CD8-positive, alpha-beta memory T cell (primary cell): ENCODE measurements around the gene RETN. TPM values are rescaled to one million over a fixed set of nuclear protein-coding genes. Genes with fewer than 3 reads are reported as not detected.

Experiments
- CTCF ChIA-PET: fragments of 350-600 bp; sonication (Branson Sonifier 250); formaldehyde crosslinking; loops from one replicate; lab custom pipeline; 2021; ENCODE audit warnings: antibody characterized with exemption; lab: Charles Lee
- POLR2A ChIA-PET: fragments of 350-600 bp; sonication (Branson Sonifier 250); formaldehyde crosslinking; loops from one replicate; lab custom pipeline; 2021; ENCODE audit warnings: antibody characterized with exemption; lab: Charles Lee
- DNase-seq, 5 donors: peaks; one replicate each; pipeline versions ENCODE4 v3.0.0 to v3.0.0-alpha.2; 2020 to 2022; ENCODE audit warnings: mixed read lengths in 1 of 5
- H3K27ac ChIP-seq: one replicate; pipeline ENCODE4 v1.7.0; 2013; ENCODE audit warnings: low read depth, mild to moderate bottlenecking, low read length, moderate library complexity
- H3K27me3 ChIP-seq: 2 replicates; pipeline ENCODE4 v1.7.0; 2013; ENCODE audit warnings: low read length, mild to moderate bottlenecking; ENCODE audit not compliant: insufficient read depth, poor library complexity, severe bottlenecking
- H3K36me3 ChIP-seq: 2 replicates; pipeline ENCODE4 v1.7.0; 2013; ENCODE audit warnings: mild to moderate bottlenecking, low read length, moderate library complexity; ENCODE audit not compliant: insufficient read depth
- H3K4me1 ChIP-seq: 2 replicates; pipeline ENCODE4 v1.7.0; 2013; ENCODE audit warnings: mild to moderate bottlenecking, low read length, moderate library complexity; ENCODE audit not compliant: insufficient read depth
- H3K4me3 ChIP-seq: 2 replicates; pipeline ENCODE4 v1.7.0; 2013; ENCODE audit warnings: mild to moderate bottlenecking, low read length
- H3K9me3 ChIP-seq: 2 replicates; pipeline ENCODE4 v1.7.0; 2013; ENCODE audit warnings: mild to moderate bottlenecking, low read length
- H3K27ac Mint-ChIP-seq, 8 donors: one replicate each; pipeline ENCODE4 v1.8.0; 2020 to 2021; ENCODE audit warnings: mixed read lengths in 8 of 8, mild to moderate bottlenecking in 6 of 8, inconsistent platforms in 3 of 8, moderate library complexity in 3 of 8
- H3K27me3 Mint-ChIP-seq, 2 donors: one replicate each; pipeline ENCODE4 v1.8.0; 2020 to 2021; ENCODE audit warnings: mixed read lengths in 2 of 2, mild to moderate bottlenecking in 1 of 2, moderate library complexity in 1 of 2
- H3K36me3 Mint-ChIP-seq, 3 donors: one replicate each; pipeline ENCODE4 v1.8.0; 2020 to 2021; ENCODE audit warnings: mixed read lengths in 3 of 3, inconsistent platforms in 1 of 3, mild to moderate bottlenecking in 1 of 3
- H3K4me1 Mint-ChIP-seq, 3 donors: one replicate each; pipeline ENCODE4 v1.8.0; 2020 to 2021; ENCODE audit warnings: mixed read lengths in 3 of 3, inconsistent platforms in 1 of 3, mild to moderate bottlenecking in 1 of 3
- H3K4me3 Mint-ChIP-seq, 7 donors: one replicate each; pipeline ENCODE4 v1.8.0; 2020 to 2021; ENCODE audit warnings: mixed read lengths in 7 of 7, mild to moderate bottlenecking in 6 of 7, moderate library complexity in 4 of 7, inconsistent platforms in 2 of 7
- H3K9me3 Mint-ChIP-seq, 5 donors: one replicate each; pipeline ENCODE4 v1.8.0; 2020 to 2022; ENCODE audit warnings: mixed read lengths in 5 of 5, mild to moderate bottlenecking in 3 of 5, moderate library complexity in 2 of 5, inconsistent platforms in 1 of 5
- polyA plus RNA-seq: library from polyadenylated mRNA; unstranded; fragments of 300-500 nt; fragmentation: Illumina TruSeq; gene quantifications from one replicate; pipeline ENCODE4 v1.2.3, GENCODE V29; 2021
- total RNA-seq, 2 experiments: library from RNA; stranded (reverse); gene quantifications; one replicate each; pipeline ENCODE4 v1.2.3, GENCODE V29; 2021

RETN gene
- not detected for total RNA-seq
- polyA plus RNA-seq, result 1.2 TPM

GRCh38 chr19:7668842-7669241, at the start of gene RETN:
Gene RETN (plus strand): TSS chr19:7669049. CDS start chr19:7669327, 278 bp downstream.
- H3K27ac ChIP-seq, result no peak within 1 kb of the TSS
- Mint-ChIP-seq H3K36me3 (no peaks in the 10 kb centered on the region), H3K27me3 (peaks cover 25 to 41% of the 10 kb centered on the region in 2 donors), H3K4me3 (peak within 1 kb of the TSS in 1 of 7 donors; percentile 12), H3K9me3 (no peaks in the 10 kb centered on the region), H3K27ac (peak within 1 kb of the TSS in 2 of 8 donors; percentile 3 to 17), H3K4me1 (peaks cover 5 to 15% (median 8%) of the 10 kb centered on the region in 3 donors)
- H3K27me3 ChIP-seq, result no peaks in the 10 kb centered on the region
- DNase-seq, result no peak
- H3K36me3 ChIP-seq, result no peaks in the 10 kb centered on the region
- no peaks in the 10 kb centered on the region for H3K9me3 ChIP-seq
- ChIA-PET POLR2A (no interaction called here), CTCF (interaction anchor here (1.0 to 1.9 kb wide), 3 partner anchors 10 to 12 kb away, joined by 3 to 8 read pairs (median 4); partner anchors contain the start of gene TRAPPC5)
- peaks cover 3% of the 10 kb centered on the region for H3K4me1 ChIP-seq
- H3K4me3 ChIP-seq, result no peak within 1 kb of the TSS

GRCh38 chr19:7619671-7620441, 49.0 kb upstream of the RETN start:
- Histone ChIP-seq H3K27me3 (no peaks in the 10 kb centered on the region), H3K4me1 (no peaks in the 10 kb centered on the region), H3K9me3 (no peaks in the 10 kb centered on the region), H3K4me3 (no peak overlapping the region), H3K36me3 (peaks cover 19% of the 10 kb centered on the region), H3K27ac (no peak overlapping the region)
- ChIA-PET POLR2A (interaction anchor here (0.7 kb wide), 1 partner anchor 10 kb away, joined by 3 read pairs; the partner anchor contains the start of gene PET100), CTCF (no interaction called here)
- Mint-ChIP-seq H3K9me3 (no peaks in the 10 kb centered on the region), H3K4me1 (no peaks in the 10 kb centered on the region), H3K4me3 (no peak overlapping the region), H3K27me3 (no peaks in the 10 kb centered on the region), H3K36me3 (peaks cover 11 to 67% (median 17%) of the 10 kb centered on the region in 3 donors), H3K27ac (peak overlapping the region in 1 of 8 donors; percentile 61)
- no peak for DNase-seq

- Mint-ChIP-seq H3K4me3 (no peak overlapping the region), H3K27ac (peak overlapping the region in 1 of 8 donors; percentile 54), H3K4me1 (peaks cover 0 to 2% (median 0%) of the 10 kb centered on the region in 3 donors), H3K36me3 (peaks cover 11 to 74% (median 17%) of the 10 kb centered on the region in 3 donors), H3K9me3 (no peaks in the 10 kb centered on the region), H3K27me3 (no peaks in the 10 kb centered on the region)
- H3K27me3 ChIP-seq, result no peaks in the 10 kb centered on the region
- H3K9me3 ChIP-seq, result no peaks in the 10 kb centered on the region
- H3K27ac ChIP-seq, result no peak overlapping the region
- peaks cover 25% of the 10 kb centered on the region for H3K36me3 ChIP-seq
- no peak overlapping the region for H3K4me3 ChIP-seq
- no peak for DNase-seq
- CTCF ChIA-PET, result no interaction called here
- H3K4me1 ChIP-seq, result no peaks in the 10 kb centered on the region
- POLR2A ChIA-PET, result no interaction called here
Measured at GRCh38 chr19:7620442-7621412, 48.1 kb upstream of the RETN start.

- CTCF ChIA-PET, result no interaction called here
- Histone ChIP-seq H3K9me3 (no peaks in the 10 kb centered on the region), H3K27ac (no peak overlapping the region), H3K4me1 (peaks cover 3% of the 10 kb centered on the region), H3K27me3 (no peaks in the 10 kb centered on the region), H3K4me3 (no peak overlapping the region), H3K36me3 (peaks cover 37% of the 10 kb centered on the region)
- POLR2A ChIA-PET, result no interaction called here
- Mint-ChIP-seq H3K27ac (peak overlapping the region in 3 of 8 donors; percentile 13 to 69 (median 52)), H3K9me3 (no peaks in the 10 kb centered on the region), H3K4me1 (peaks cover 4 to 15% (median 8%) of the 10 kb centered on the region in 3 donors), H3K4me3 (no peak overlapping the region), H3K27me3 (no peaks in the 10 kb centered on the region), H3K36me3 (peaks cover 11 to 81% (median 21%) of the 10 kb centered on the region in 3 donors)
- no peak for DNase-seq
Measured at GRCh38 chr19:7622933-7623685, 45.7 kb upstream of the RETN start.

GRCh38 chr19:7623725-7624603, 44.9 kb upstream of the RETN start:
- Mint-ChIP-seq H3K4me3 (no peak overlapping the region), H3K36me3 (peaks cover 5 to 77% (median 13%) of the 10 kb centered on the region in 3 donors), H3K27me3 (no peaks in the 10 kb centered on the region), H3K9me3 (no peaks in the 10 kb centered on the region), H3K27ac (no peak overlapping the region), H3K4me1 (peaks cover 13 to 23% (median 17%) of the 10 kb centered on the region in 3 donors)
- ChIA-PET POLR2A (no interaction called here), CTCF (no interaction called here)
- DNase-seq, result no peak
- Histone ChIP-seq H3K9me3 (no peaks in the 10 kb centered on the region), H3K36me3 (peaks cover 37% of the 10 kb centered on the region), H3K27me3 (no peaks in the 10 kb centered on the region), H3K4me3 (no peak overlapping the region), H3K27ac (no peak overlapping the region), H3K4me1 (peaks cover 11% of the 10 kb centered on the region)

GRCh38 chr19:7624810-7625209, 44.0 kb upstream of the RETN start:
- no peak overlapping the region for H3K4me3 ChIP-seq
- Mint-ChIP-seq H3K4me3 (peak overlapping the region in 1 of 7 donors; percentile 23), H3K27me3 (no peaks in the 10 kb centered on the region), H3K9me3 (no peaks in the 10 kb centered on the region), H3K27ac (no peak overlapping the region), H3K36me3 (peaks cover 5 to 82% (median 17%) of the 10 kb centered on the region in 3 donors), H3K4me1 (peaks cover 21 to 32% (median 25%) of the 10 kb centered on the region in 3 donors)
- H3K27ac ChIP-seq, result no peak overlapping the region
- no peak for DNase-seq
- ChIA-PET POLR2A (no interaction called here), CTCF (no interaction called here)
- peaks cover 37% of the 10 kb centered on the region for H3K36me3 ChIP-seq
- H3K9me3 ChIP-seq, result no peaks in the 10 kb centered on the region
- H3K4me1 ChIP-seq, result peaks cover 11% of the 10 kb centered on the region
- H3K27me3 ChIP-seq, result no peaks in the 10 kb centered on the region
